HFFc6 (cell line): ENCODE results near the gene FHIT. TPM values are rescaled to one million over a fixed set of nuclear protein-coding genes. Genes with fewer than 3 reads are reported as not detected.

Experiments used
- DNase-seq: peaks from one replicate; pipeline ENCODE4 v3.0.0-alpha.2; 2018
- H3K27ac Mint-ChIP-seq: 2 replicates; pipeline ENCODE4 v1.8.0; 2020; ENCODE audit warnings: mild to moderate bottlenecking, mixed read lengths
- H3K27me3 Mint-ChIP-seq: 2 replicates; pipeline ENCODE4 v1.8.0; 2021; ENCODE audit warnings: mild to moderate bottlenecking, moderate library complexity, mixed read lengths; ENCODE audit not compliant: insufficient read depth
- H3K36me3 Mint-ChIP-seq: 2 replicates; pipeline ENCODE4 v1.8.0; 2021; ENCODE audit warnings: low read depth, mixed read lengths
- H3K4me1 Mint-ChIP-seq: 2 replicates; pipeline ENCODE4 v1.8.0; 2020; ENCODE audit warnings: low read depth, mixed read lengths
- H3K4me3 Mint-ChIP-seq: 2 replicates; pipeline ENCODE4 v1.8.0; 2020; ENCODE audit warnings: mild to moderate bottlenecking, moderate library complexity, mixed read lengths
- H3K9me3 Mint-ChIP-seq: 2 replicates; pipeline ENCODE4 v1.8.0; 2020; ENCODE audit warnings: mild to moderate bottlenecking, mixed read lengths
- CTCF ChIP-seq: fragments of 200-600 bp; sonication (generic); IDR thresholded peaks from 2 replicates; pipeline ENCODE4 v1.5.0; 2021; ENCODE audit warnings: antibody characterized with exemption, mild to moderate bottlenecking
- total RNA-seq, 6 experiments: library from RNA; stranded (reverse); fragmentation: NEBNext Ultra II Directional; extraction: Animal tissue kit (Norgen Biotek cat#: 25700); gene quantifications; 2 replicates in 1 of 6; 3 replicates in 5 of 6; pipeline ENCODE4 v1.2.3, GENCODE V29; 2021

The FHIT gene
- total RNA-seq, 6 experiments from 2014 or later: 0.33 to 0.38 TPM; not detected in 4

- H3K4me1 Mint-ChIP-seq: no peaks in the 10 kb centered on the region
- peaks cover 3% of the 10 kb centered on the region for H3K27me3 Mint-ChIP-seq
- TF ChIP-seq CTCF: no peak
- peaks cover 43% of the 10 kb centered on the region for H3K9me3 Mint-ChIP-seq
- no peak overlapping the region for H3K4me3 Mint-ChIP-seq
- no peaks in the 10 kb centered on the region for H3K36me3 Mint-ChIP-seq
- no peak overlapping the region for H3K27ac Mint-ChIP-seq
- no peak for DNase-seq
These were observed 134.0 kb downstream of the FHIT start for GRCh38 chr3:61117045-61117898.

GRCh38 chr3:61114316-61114953 lies 136.8 kb downstream of the FHIT start:
- Mint-ChIP-seq H3K27me3 (peaks cover 3% of the 10 kb centered on the region), H3K4me3 (no peak overlapping the region), H3K36me3 (no peaks in the 10 kb centered on the region), H3K4me1 (no peaks in the 10 kb centered on the region), H3K9me3 (peaks cover 38% of the 10 kb centered on the region), H3K27ac (no peak overlapping the region)
- TF ChIP-seq CTCF: no peak
- no peak for DNase-seq

- H3K36me3 Mint-ChIP-seq: no peaks in the 10 kb centered on the region
- H3K9me3 Mint-ChIP-seq: peaks cover 38% of the 10 kb centered on the region
These were observed 139.4 kb downstream of the FHIT start for GRCh38 chr3:61111825-61112224.

GRCh38 chr3:61110576-61110975 lies 140.7 kb downstream of the FHIT start:
- no peak for TF ChIP-seq CTCF
- Mint-ChIP-seq H3K27me3 (peaks cover 3% of the 10 kb centered on the region), H3K27ac (no peak overlapping the region)

More at GRCh38 chr3:61111825-61112224, 139.4 kb downstream of the FHIT start:
- H3K4me3 Mint-ChIP-seq: no peak overlapping the region
- peaks cover 3% of the 10 kb centered on the region for H3K27me3 Mint-ChIP-seq
- no peaks in the 10 kb centered on the region for H3K4me1 Mint-ChIP-seq
- TF ChIP-seq CTCF: no peak
- DNase-seq: no peak
- no peak overlapping the region for H3K27ac Mint-ChIP-seq

GRCh38 chr3:61108247-61109019 lies 142.8 kb downstream of the FHIT start:
- H3K27ac Mint-ChIP-seq: no peak overlapping the region
- H3K4me1 Mint-ChIP-seq: no peaks in the 10 kb centered on the region
- no peaks in the 10 kb centered on the region for H3K36me3 Mint-ChIP-seq
- H3K9me3 Mint-ChIP-seq: peaks cover 38% of the 10 kb centered on the region
- no peaks in the 10 kb centered on the region for H3K27me3 Mint-ChIP-seq
- DNase-seq: no peak
- no peak overlapping the region for H3K4me3 Mint-ChIP-seq
- no peak for TF ChIP-seq CTCF

More at GRCh38 chr3:61110576-61110975, 140.7 kb downstream of the FHIT start:
- H3K4me3 Mint-ChIP-seq: no peak overlapping the region
- DNase-seq: no peak
- peaks cover 37% of the 10 kb centered on the region for H3K9me3 Mint-ChIP-seq
- H3K4me1 Mint-ChIP-seq: no peaks in the 10 kb centered on the region
- no peaks in the 10 kb centered on the region for H3K36me3 Mint-ChIP-seq
